ENCODE results near the gene CLEC2A.
"Not testable (repeated sequence)": the region's sequence is repeated elsewhere in the genome, so short reads cannot be mapped to it uniquely, and the experiment has no call there.

Gene CLEC2A, protein sequence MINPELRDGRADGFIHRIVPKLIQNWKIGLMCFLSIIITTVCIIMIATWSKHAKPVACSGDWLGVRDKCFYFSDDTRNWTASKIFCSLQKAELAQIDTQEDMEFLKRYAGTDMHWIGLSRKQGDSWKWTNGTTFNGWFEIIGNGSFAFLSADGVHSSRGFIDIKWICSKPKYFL

DNA sequence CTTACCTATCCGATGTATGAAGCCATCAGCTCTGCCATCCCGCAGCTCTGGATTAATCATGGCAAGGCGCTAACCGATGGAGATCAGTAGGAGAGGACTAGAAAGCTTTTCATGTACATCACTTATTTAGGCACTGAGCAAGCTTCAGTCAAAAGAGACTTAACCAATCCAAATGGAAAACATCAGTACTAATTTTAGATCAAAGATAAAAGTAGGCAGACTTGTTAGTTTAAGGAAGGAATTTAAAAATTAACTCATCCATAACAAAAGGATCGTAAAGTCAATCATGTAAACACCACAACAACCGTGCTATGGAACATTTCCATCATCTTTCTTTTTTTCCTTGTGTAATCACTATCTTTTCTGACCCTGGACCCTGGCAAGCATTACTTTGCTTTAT lies at the start of gene CLEC2A:
CLEC2A (minus strand) TSS at position 101 of the 400 bp plus-strand sequence; CDS start at position 60, 41 bp downstream.
- no peak within 1 kb of the TSS for H3K27ac Mint-ChIP-seq
- H3K36me3 Mint-ChIP-seq: no peaks in the 10 kb centered on the region
- no peak for ATAC-seq
- no peak within 1 kb of the TSS for H3K4me3 Mint-ChIP-seq
- H3K9me3 Mint-ChIP-seq: no peaks in the 10 kb centered on the region
- peaks cover 43% of the 10 kb centered on the region for H3K27me3 Mint-ChIP-seq
- peaks cover 13% of the 10 kb centered on the region for H3K4me1 Mint-ChIP-seq

DNA sequence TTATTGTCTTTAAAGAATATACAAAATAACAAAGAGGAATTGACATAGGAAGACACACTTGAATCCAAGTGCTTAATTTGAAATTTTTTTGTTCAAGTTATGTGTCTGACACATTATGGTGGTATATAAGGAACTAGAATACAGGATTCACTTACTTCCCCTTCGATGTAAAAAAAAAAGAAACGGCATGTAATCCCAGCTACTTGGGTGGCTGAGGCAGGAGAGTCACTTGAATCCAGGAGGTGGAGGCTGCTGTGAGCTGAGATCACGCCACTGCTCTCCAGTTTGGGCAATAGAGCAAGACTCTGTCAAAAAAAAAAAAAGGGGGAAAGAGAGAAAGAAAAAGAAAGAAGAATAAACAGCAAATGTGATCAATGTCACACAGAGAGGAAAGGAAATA lies 48.0 kb upstream of the CLEC2A start:
- H3K4me1 Mint-ChIP-seq: no peaks in the 10 kb centered on the region
- no peak for ATAC-seq
- H3K9me3 Mint-ChIP-seq: peaks cover 8% of the 10 kb centered on the region
- H3K4me3 Mint-ChIP-seq: no peak overlapping the region
- H3K27ac Mint-ChIP-seq: no peak overlapping the region
- H3K36me3 Mint-ChIP-seq: no peaks in the 10 kb centered on the region
- peaks cover 33% of the 10 kb centered on the region for H3K27me3 Mint-ChIP-seq

DNA sequence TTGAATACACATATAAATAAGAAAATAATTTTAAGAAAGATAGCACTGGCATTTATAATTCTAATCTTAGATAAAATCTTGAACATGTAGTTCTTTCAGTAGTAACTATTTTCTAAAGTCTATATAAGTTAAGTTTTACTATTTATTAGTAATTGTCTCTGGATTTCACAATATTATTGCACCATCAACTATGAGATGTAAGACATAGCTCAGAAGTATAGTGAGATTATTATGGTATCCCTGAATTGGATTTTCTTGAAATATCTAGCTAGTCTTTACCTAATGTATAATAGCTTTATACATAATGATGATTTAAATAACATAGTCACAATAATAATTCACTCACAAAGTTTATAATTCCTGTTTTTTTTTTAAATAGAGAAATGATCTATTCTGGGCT lies 45.7 kb upstream of the CLEC2A start:
- H3K27ac Mint-ChIP-seq: no peak overlapping the region
- H3K9me3 Mint-ChIP-seq: peaks cover 8% of the 10 kb centered on the region
- no peak for ATAC-seq
- H3K4me3 Mint-ChIP-seq: no peak overlapping the region
- peaks cover 46% of the 10 kb centered on the region for H3K27me3 Mint-ChIP-seq
- no peaks in the 10 kb centered on the region for H3K36me3 Mint-ChIP-seq
- no peaks in the 10 kb centered on the region for H3K4me1 Mint-ChIP-seq

DNA sequence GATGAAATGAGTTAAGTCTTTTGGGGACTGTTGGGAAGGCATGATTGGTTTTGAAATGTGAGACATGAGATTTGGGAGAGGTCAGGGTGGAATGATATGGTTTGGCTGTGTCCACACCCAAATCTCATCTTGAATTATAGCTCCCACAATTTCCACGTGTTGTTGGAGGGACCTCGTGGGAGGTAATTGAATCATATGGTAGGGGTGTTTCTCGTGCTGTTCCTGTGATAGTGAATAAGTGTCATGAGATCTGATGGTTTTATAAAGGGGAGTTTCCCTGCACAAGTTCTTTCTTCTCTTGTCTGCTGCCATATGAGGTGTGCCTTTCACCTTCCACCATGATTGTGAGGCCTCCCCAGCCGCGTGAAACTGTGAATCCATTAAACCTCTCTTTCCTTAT lies 44.5 kb upstream of the CLEC2A start:
- H3K27ac Mint-ChIP-seq, H3K4me3 Mint-ChIP-seq, H3K36me3 Mint-ChIP-seq, H3K4me1 Mint-ChIP-seq, H3K9me3 Mint-ChIP-seq, ATAC-seq: not testable (repeated sequence)
- peaks cover 48% of the 10 kb centered on the region for H3K27me3 Mint-ChIP-seq

DNA sequence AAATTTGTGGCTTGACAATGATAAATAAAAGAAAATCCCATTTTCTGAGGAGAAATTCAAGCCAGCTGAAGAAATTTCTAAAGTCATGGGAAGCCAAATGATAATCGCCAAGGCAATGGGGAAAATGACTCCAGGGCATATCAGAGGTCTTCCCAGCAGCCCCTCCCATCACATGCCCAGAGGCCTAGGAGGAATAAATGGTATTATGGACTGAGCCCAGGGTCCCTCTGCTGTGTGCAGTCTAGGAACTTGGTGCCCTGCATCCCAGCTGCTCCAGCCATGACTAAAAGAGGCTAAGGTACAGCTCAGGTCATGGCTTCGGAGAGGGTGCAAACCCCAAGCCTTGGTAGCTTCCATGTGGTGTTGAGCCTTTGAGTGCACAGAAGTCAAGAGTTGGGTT lies 43.4 kb upstream of the CLEC2A start:
- Mint-ChIP-seq H3K36me3 (no peaks in the 10 kb centered on the region), H3K4me3 (no peak overlapping the region), H3K9me3 (peaks cover 8% of the 10 kb centered on the region), H3K27me3 (peaks cover 47% of the 10 kb centered on the region), H3K27ac (no peak overlapping the region), H3K4me1 (no peaks in the 10 kb centered on the region)
- no peak for ATAC-seq

DNA sequence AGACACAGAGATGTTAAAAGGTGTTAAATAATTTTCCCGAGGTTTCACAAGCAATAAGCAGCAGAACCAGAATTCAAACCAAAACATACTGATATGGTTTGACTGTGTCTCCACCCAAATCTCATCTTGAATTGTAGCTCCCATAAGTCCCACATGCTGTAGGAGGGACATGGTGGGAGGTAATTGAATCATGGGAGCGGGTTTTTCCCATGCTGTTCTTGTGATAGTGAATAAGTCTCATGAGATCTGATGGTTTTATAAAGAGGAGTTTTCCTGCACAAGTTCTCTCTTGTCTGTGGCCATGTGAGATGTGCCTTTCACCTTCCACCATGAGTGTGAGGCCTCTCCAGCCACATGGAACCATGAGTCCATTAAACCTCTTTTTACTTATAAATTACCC lies 42.6 kb upstream of the CLEC2A start:
- ATAC-seq, H3K27ac Mint-ChIP-seq, H3K4me3 Mint-ChIP-seq, H3K9me3 Mint-ChIP-seq, H3K4me1 Mint-ChIP-seq, H3K36me3 Mint-ChIP-seq: not testable (repeated sequence)
- H3K27me3 Mint-ChIP-seq: peaks cover 38% of the 10 kb centered on the region

DNA sequence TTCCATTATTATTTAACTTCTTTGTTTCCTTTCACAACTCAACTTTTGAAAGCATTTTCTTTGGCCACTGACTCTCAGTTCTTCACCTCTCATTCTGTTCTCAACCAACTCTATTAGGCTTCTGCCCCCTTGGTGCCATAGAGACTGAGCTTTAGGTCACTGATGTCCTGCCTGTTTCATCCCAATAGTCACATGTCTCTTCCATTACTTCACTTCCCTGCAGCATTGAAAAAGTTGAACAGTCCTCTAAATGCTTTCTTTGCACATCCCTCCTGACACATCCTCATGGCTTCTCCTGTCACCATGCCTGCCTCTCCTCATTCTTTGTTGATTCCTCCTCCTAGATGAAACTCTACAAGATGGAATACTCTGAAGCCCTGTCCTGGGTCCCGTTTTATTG lies 41.8 kb upstream of the CLEC2A start:
- H3K4me1 Mint-ChIP-seq: no peaks in the 10 kb centered on the region
- no peaks in the 10 kb centered on the region for H3K36me3 Mint-ChIP-seq
- H3K4me3 Mint-ChIP-seq: no peak overlapping the region
- peaks cover 8% of the 10 kb centered on the region for H3K9me3 Mint-ChIP-seq
- no peak for ATAC-seq
- H3K27me3 Mint-ChIP-seq: peaks cover 35% of the 10 kb centered on the region
- no peak overlapping the region for H3K27ac Mint-ChIP-seq

DNA sequence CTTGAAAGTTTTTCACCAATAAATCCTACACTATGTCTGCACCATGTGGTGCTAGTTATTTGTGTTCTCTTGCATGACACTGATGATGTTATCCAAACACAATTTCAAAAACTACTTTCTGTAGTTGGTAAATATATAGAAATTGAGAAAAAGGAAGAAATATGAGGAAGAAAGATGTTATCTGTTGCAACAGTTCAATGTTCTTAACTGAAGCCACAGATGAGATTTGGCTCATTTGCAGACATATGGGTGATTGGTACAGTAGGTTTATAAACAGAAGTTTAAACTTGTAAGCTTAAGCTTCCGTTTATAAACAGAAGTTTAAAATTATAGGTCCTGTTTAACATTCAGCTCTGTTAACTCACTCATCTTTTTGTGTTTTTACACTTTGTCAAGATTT lies 39.0 kb upstream of the CLEC2A start, which contains the start of gene CLEC12A:
CLEC12A (plus strand) TSS at position 229 of the 400 bp plus-strand sequence. CDS start 188 bp downstream, outside the sequence.
- H3K27ac Mint-ChIP-seq: no peak within 1 kb of the TSS
- H3K9me3 Mint-ChIP-seq: peaks cover 9% of the 10 kb centered on the region
- ATAC-seq: no peak
- no peak within 1 kb of the TSS for H3K4me3 Mint-ChIP-seq
- peaks cover 35% of the 10 kb centered on the region for H3K27me3 Mint-ChIP-seq
- H3K36me3 Mint-ChIP-seq: peaks cover 6% of the 10 kb centered on the region
- no peaks in the 10 kb centered on the region for H3K4me1 Mint-ChIP-seq

DNA sequence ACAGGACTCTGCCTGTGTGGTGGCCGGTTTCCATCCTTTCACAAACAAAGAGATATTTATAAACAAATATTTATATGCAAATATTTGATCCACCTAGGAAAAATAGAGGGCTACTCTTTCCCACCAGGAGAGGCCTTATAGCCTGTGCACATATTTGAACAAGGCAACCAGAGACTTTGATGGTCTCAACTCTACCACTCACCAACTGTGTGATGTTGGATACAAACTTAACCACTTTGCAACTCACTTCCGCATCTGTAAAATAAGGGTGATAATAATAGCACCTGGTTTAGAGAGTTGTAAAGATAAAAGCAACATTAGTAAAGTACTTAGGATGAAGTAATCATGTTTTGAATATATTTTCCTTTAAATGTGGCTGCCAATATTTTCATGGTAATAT lies 37.5 kb upstream of the CLEC2A start:
- ATAC-seq: no peak
- Mint-ChIP-seq H3K4me1 (no peaks in the 10 kb centered on the region), H3K27ac (no peak overlapping the region), H3K9me3 (peaks cover 7% of the 10 kb centered on the region), H3K36me3 (peaks cover 6% of the 10 kb centered on the region), H3K27me3 (peaks cover 20% of the 10 kb centered on the region), H3K4me3 (no peak overlapping the region)

DNA sequence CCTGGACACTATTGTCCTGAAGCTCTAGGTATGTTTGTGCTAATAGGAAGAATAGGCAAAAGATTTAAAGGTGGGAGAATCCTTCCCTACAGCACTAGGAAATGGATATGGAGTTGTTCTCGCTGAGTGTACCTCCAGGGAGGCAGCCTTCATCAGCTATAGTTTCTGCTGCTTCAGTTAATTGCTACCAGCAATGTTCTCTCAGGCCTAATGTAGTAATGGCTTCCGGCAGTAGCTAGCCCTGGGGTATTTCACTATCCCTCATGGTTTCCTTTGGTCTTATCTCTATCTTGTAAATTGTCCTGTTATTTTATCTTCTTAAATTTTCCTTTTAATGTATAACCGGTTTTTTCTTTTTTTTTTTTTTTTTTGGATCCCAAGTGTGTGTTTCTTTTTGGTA lies 29.7 kb upstream of the CLEC2A start:
- no peak overlapping the region for H3K27ac Mint-ChIP-seq
- peaks cover 2% of the 10 kb centered on the region for H3K9me3 Mint-ChIP-seq
- no peak for ATAC-seq
- no peak overlapping the region for H3K4me3 Mint-ChIP-seq
- no peaks in the 10 kb centered on the region for H3K27me3 Mint-ChIP-seq
- peaks cover 23% of the 10 kb centered on the region for H3K4me1 Mint-ChIP-seq
- peaks cover 4% of the 10 kb centered on the region for H3K36me3 Mint-ChIP-seq

DNA sequence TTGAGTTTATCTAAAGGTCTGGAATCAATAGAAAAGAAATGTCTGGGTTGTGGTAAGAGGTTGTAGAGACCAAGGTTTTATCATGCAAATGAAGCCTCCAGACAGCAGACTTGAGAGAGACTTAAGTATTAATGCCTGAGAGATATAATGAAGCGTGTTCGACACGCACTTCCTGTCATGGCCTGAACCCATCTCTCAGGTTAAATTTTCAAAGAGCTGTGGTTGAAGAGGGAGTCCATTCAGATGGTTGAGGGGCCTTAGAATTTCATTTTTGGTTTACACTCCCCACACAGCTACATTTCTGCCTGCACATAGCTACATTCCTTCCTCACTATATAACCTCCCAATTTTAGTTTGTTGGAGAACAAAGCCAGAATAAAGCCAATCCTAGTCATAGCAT lies 28.9 kb upstream of the CLEC2A start:
- H3K4me1 Mint-ChIP-seq: peaks cover 23% of the 10 kb centered on the region
- H3K27me3 Mint-ChIP-seq: no peaks in the 10 kb centered on the region
- H3K27ac Mint-ChIP-seq: peak overlapping the region; percentile 5
- H3K36me3 Mint-ChIP-seq: no peaks in the 10 kb centered on the region
- H3K4me3 Mint-ChIP-seq: no peak overlapping the region
- ATAC-seq: no peak
- no peaks in the 10 kb centered on the region for H3K9me3 Mint-ChIP-seq

DNA sequence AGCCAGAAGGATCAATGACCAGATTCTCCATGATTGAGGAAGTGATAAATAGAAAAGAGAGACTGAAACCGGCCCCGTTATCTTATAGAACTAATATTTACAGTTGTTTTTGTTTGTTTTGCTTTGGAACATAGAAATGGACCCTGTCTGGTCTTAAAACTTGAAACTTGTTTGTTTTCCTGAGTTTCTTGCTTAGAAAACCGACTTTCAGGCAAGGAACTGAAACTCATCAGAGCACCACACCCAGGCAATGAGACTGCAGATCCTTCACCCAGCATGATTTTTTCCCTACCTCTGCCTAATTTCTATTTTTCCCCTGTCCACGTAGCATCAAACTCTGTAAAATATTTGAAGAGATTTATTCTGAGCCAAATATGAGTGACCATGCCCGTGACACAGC lies 28.4 kb upstream of the CLEC2A start:
- H3K36me3 Mint-ChIP-seq: no peaks in the 10 kb centered on the region
- H3K27me3 Mint-ChIP-seq: no peaks in the 10 kb centered on the region
- ATAC-seq: no peak
- peak overlapping the region; percentile 5 for H3K27ac Mint-ChIP-seq
- peaks cover 23% of the 10 kb centered on the region for H3K4me1 Mint-ChIP-seq
- no peak overlapping the region for H3K4me3 Mint-ChIP-seq
- no peaks in the 10 kb centered on the region for H3K9me3 Mint-ChIP-seq

DNA sequence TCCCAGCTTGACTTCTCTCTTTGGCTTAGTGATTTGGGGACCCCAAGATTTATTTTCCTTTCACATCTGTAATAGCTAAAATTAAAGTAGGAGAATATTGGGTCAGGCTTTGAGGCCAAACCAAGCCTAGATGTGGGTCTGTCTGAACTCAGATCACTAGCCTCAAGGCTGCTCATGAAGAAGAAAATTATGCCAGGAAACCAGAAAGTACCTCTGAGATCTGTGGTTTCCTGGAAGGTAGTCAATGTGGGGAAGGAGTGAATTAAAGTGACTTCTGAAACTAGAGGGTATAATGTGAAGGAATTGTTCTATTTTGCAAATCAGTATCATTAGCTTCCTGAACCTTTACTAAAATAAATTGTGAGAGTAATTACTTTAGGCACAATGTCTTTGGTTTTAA lies 25.7 kb upstream of the CLEC2A start:
- H3K9me3 Mint-ChIP-seq: no peaks in the 10 kb centered on the region

DNA sequence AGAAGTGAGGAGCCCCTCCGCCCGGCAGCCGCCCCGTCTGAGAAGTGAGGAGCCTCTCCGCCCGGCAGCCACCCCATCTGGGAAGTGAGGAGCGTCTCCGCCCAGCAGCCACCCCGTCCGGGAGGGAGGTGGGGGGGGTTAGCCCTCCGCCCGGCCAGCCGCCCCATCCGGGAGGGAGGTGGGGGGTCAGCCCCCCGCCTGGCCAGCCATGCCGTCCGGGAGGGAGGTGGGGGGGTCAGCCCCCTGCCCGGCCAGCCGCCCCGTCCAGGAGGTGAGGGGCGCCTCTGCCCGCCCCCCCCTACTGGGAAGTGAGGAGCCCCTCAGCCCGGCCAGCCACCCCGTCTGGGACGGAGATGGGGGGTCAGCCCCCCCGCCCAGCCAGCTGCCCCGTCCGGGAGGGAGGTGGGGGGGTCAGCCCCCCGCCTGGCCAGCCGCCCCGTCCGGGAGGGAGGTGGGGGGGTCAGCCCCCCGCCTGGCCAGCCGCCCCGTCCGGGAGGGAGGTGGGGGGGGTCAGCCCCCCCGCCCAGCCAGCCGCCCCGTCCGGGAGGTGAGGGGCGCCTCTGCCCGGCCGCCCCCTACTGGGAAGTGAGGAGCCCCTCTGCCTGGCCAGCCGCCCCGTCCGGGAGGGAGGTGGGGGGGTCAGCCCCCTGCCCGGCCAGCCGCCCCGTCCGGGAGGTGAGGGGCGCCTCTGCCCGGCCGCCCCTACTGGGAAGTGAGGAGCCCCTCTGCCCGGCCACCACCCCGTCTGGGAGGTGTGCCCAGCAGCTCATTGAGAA lies 21.0 kb upstream of the CLEC2A start:
- H3K4me1 Mint-ChIP-seq: peaks cover 24% of the 10 kb centered on the region
- not testable (repeated sequence) for H3K27ac Mint-ChIP-seq, H3K4me3 Mint-ChIP-seq, ATAC-seq, H3K9me3 Mint-ChIP-seq, H3K27me3 Mint-ChIP-seq, H3K36me3 Mint-ChIP-seq

More for the DNA sequence above, 25.7 kb upstream of the CLEC2A start:
- Mint-ChIP-seq H3K27ac (no peak overlapping the region), H3K4me3 (no peak overlapping the region), H3K4me1 (peaks cover 23% of the 10 kb centered on the region), H3K36me3 (no peaks in the 10 kb centered on the region), H3K27me3 (no peaks in the 10 kb centered on the region)
- ATAC-seq: no peak

DNA sequence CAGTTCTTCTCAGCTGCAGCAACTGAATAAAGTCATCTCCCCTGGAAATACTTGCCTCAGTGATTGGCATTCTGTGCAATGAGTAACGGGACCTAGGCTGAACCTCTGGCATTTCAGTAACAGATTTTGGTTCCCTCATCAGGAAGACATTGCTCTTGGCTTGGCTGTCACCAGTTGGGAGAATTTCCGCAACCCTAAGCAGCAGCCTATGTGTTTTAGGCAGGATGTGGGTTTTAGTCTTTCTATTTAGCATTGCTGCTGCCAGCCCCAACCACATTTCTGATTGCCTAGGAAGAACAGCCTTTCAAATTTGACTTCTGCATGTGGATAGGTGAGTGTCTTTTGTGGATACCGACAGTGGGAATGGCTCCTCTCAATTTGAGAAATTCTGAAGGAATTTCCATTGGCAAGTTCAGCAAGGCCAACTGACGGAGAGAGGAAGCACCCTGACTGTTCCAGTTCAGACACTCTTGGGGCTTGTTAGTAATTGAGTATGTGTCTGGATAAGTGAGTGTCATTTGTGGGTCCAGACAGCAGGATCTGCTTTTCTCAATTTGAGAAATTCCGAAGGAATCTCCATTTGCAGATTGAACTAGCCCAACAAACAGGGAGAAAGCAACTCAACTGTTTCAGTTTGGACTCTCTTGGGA lies 19.0 kb upstream of the CLEC2A start:
- no peak overlapping the region for H3K4me3 Mint-ChIP-seq
- H3K9me3 Mint-ChIP-seq: no peaks in the 10 kb centered on the region
- H3K4me1 Mint-ChIP-seq: peaks cover 25% of the 10 kb centered on the region
- H3K27me3 Mint-ChIP-seq: no peaks in the 10 kb centered on the region
- no peak overlapping the region for H3K27ac Mint-ChIP-seq
- H3K36me3 Mint-ChIP-seq: no peaks in the 10 kb centered on the region
- ATAC-seq: no peak

Measured in stimulated activated memory B cell treated with anti-CD40 and anti-IgM and Interleukin-4, amounts not matched to agents 10 μg/mL and 1 μg/mL and 100 μg/mL, for 72 hours (primary cell).